ENCODE measurements around the gene RANBP3L. TPM values are rescaled to one million over a fixed set of nuclear protein-coding genes. Genes with fewer than 3 reads are reported as not detected.
A peak's percentile ranks its signal among the peaks of the same experiment; 100 is the strongest.

Gene RANBP3L
- total and polyA plus RNA-seq, 8 donors, result 0.20 to 17.0 (median 1.9) TPM; not detected in 2

GRCh38 chr5:36209664-36210063 lies 92.0 kb downstream of the RANBP3L start:
- H3K9me3 ChIP-seq, result no peaks in the 10 kb centered on the region
- TF ChIP-seq EP300 (IDR thresholded peaks at IDR 0.05), result no peak
- TF ChIP-seq, protein P1, sequence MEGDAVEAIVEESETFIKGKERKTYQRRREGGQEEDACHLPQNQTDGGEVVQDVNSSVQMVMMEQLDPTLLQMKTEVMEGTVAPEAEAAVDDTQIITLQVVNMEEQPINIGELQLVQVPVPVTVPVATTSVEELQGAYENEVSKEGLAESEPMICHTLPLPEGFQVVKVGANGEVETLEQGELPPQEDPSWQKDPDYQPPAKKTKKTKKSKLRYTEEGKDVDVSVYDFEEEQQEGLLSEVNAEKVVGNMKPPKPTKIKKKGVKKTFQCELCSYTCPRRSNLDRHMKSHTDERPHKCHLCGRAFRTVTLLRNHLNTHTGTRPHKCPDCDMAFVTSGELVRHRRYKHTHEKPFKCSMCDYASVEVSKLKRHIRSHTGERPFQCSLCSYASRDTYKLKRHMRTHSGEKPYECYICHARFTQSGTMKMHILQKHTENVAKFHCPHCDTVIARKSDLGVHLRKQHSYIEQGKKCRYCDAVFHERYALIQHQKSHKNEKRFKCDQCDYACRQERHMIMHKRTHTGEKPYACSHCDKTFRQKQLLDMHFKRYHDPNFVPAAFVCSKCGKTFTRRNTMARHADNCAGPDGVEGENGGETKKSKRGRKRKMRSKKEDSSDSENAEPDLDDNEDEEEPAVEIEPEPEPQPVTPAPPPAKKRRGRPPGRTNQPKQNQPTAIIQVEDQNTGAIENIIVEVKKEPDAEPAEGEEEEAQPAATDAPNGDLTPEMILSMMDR (IDR thresholded peaks at IDR 0.05), result no peak
- TF ChIP-seq POLR2A (IDR thresholded peaks at IDR 0.05), result no peak
- TF ChIP-seq POLR2AphosphoS5 (IDR thresholded peaks at IDR 0.05), result no peak
- no peak for DNase-seq
- no peak overlapping the region for H3K27ac ChIP-seq
- 92 to 96% (median 94%) methylated on average over 3 of the region's 3 CpGs for WGBS, 5 donors
- H3K4me3 ChIP-seq, result no peak overlapping the region
- H3K4me1 ChIP-seq, result no peaks in the 10 kb centered on the region
- intact Hi-C loops (cut with DNase I; ENCODE audit: low total_unique reads), result no loop called here
- peaks cover 6 to 70% (median 57%) of the 10 kb centered on the region in 4 donors for H3K36me3 ChIP-seq
- no peaks in the 10 kb centered on the region for H3K27me3 ChIP-seq

DNA sequence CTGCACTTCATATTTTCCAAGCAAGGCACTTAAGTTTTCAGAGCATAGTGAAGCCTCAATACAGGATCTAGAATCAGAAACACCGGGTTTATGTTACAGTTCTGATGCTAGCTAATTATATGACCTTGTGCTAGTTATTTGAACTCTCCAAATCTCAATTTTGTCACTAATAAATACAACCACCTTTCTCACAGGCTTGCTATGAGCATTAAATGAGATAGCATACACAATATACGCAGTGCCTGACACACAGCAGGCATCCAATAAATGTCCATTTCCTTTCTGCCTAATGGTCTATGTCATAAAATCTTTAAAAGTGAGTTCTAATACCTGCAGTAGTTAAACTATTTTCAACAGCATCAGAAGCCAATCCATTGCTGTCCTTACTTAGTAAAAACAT lies 92.9 kb downstream of the RANBP3L start:
- DNase-seq, result no peak
- Histone ChIP-seq H3K36me3 (peaks cover 6 to 67% (median 57%) of the 10 kb centered on the region in 4 donors), H3K4me3 (no peak overlapping the region), H3K27me3 (no peaks in the 10 kb centered on the region), H3K27ac (no peak overlapping the region), H3K4me1 (no peaks in the 10 kb centered on the region), H3K9me3 (no peaks in the 10 kb centered on the region)
- intact Hi-C loops (cut with DNase I; ENCODE audit: low total_unique reads), result no loop called here
- TF ChIP-seq, protein P1 (IDR thresholded peaks at IDR 0.05), result no peak
- TF ChIP-seq EP300 (IDR thresholded peaks at IDR 0.05), result no peak
- no peak for TF ChIP-seq POLR2AphosphoS5 (IDR thresholded peaks at IDR 0.05)
- no peak for TF ChIP-seq POLR2A (IDR thresholded peaks at IDR 0.05)
- 91 to 99% (median 96%) methylated on average over 2 of the region's 2 CpGs for WGBS, 5 donors

GRCh38 chr5:36206913-36207312 lies 94.8 kb downstream of the RANBP3L start:
- no peak for DNase-seq
- Histone ChIP-seq H3K36me3 (peaks cover 6 to 68% (median 61%) of the 10 kb centered on the region in 4 donors), H3K4me1 (peaks cover 0 to 3% (median 0%) of the 10 kb centered on the region in 4 donors), H3K27me3 (no peaks in the 10 kb centered on the region), H3K4me3 (no peak overlapping the region), H3K9me3 (no peaks in the 10 kb centered on the region), H3K27ac (no peak overlapping the region)
- TF ChIP-seq POLR2AphosphoS5 (IDR thresholded peaks at IDR 0.05) (no peak), EP300 (IDR thresholded peaks at IDR 0.05) (no peak), POLR2A (IDR thresholded peaks at IDR 0.05) (no peak)
- TF ChIP-seq, protein P1 (IDR thresholded peaks at IDR 0.05), result no peak
- intact Hi-C loops (cut with DNase I; ENCODE audit: low total_unique reads), result no loop called here

DNA sequence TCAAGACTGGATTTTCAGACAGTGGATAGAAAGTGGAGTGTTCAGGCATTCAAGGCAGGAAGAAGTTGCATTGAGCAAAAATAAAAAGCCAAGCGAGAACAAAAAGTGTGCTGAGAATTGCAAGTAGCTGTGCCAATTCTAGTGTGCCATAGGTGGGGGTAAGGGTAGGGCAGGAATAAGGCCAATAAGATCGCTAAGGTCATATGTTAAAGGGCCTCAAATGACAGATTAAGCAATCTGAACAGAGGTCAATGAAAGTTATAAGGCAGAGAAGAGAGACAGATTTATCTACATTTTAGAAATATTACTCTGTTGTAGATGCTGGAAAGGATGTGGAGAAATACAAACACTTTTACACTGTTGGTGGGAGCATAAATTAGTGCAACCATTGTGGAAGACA lies 96.4 kb downstream of the RANBP3L start:
- no peak for TF ChIP-seq POLR2AphosphoS5 (IDR thresholded peaks at IDR 0.05)
- WGBS, 5 donors, result 90 to 98% (median 93%) methylated on average over 2 of the region's 2 CpGs
- Histone ChIP-seq H3K27me3 (no peaks in the 10 kb centered on the region), H3K4me1 (peaks cover 0 to 3% (median 0%) of the 10 kb centered on the region in 4 donors), H3K9me3 (no peaks in the 10 kb centered on the region), H3K4me3 (no peak overlapping the region), H3K36me3 (peaks cover 6 to 67% (median 58%) of the 10 kb centered on the region in 4 donors), H3K27ac (no peak overlapping the region)
- DNase-seq, result no peak
- intact Hi-C loops (cut with DNase I; ENCODE audit: low total_unique reads), result no loop called here

DNA sequence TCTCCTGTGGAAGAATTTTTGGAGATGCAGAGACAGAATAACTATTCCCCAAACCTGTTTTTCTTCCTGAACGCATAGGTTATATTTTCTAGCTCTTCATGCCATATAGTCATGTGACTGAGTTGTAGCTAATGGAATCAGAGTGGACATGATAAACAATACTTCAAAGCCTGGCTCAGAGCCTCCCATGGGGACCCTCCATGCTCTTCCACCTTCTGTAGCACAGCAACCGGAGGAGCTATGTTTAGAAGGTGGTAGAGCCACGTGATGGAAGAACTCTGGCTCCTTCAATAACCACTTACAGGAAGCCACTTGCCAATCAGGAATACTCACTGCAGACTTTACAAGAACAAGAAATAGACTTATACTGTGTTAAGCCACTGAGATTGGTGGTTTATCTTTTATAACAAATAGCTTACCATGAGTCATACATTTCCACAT lies 99.2 kb downstream of the RANBP3L start:
- WGBS, 5 donors, result 46 to 69% (median 63%) methylated on average over 3 of the region's 3 CpGs
- TF ChIP-seq EP300 (IDR thresholded peaks at IDR 0.05), result no peak
- TF ChIP-seq POLR2AphosphoS5 (IDR thresholded peaks at IDR 0.05), result no peak
- no peak for TF ChIP-seq POLR2A (IDR thresholded peaks at IDR 0.05)
- TF ChIP-seq, protein P1 (IDR thresholded peaks at IDR 0.05), result no peak
- H3K4me1 ChIP-seq, result peaks cover 0 to 3% (median 0%) of the 10 kb centered on the region in 4 donors
- H3K27me3 ChIP-seq, result no peaks in the 10 kb centered on the region
- H3K9me3 ChIP-seq, result no peaks in the 10 kb centered on the region
- peak in 1 of 2 donors; percentile 6 for DNase-seq
- H3K36me3 ChIP-seq, result peaks cover 6 to 77% (median 77%) of the 10 kb centered on the region in 4 donors
- H3K27ac ChIP-seq, result no peak overlapping the region
- intact Hi-C loops (cut with DNase I; ENCODE audit: low total_unique reads), result no loop called here
- no peak overlapping the region for H3K4me3 ChIP-seq

Data from stomach (tissue), 9 donors.